H1 (cell line): ENCODE measurements around the gene SARS2. TPM values are rescaled to one million over a fixed set of nuclear protein-coding genes. Genes with fewer than 3 reads are reported as not detected.

ENCODE experiments used
- CBX8 ChIP-seq: fragments of 300-800, 300-1000 bp; sonication (generic); IDR thresholded peaks from 2 replicates; pipeline ENCODE4 v1.7.1; 2016; ENCODE audit warnings: low read depth, low read length, borderline replicate concordance
- CREB1 ChIP-seq: IDR thresholded peaks from 2 replicates; pipeline ENCODE4 v1.6.1; 2012; ENCODE audit warnings: inconsistent platforms
- CTCF ChIP-seq, 3 experiments: IDR thresholded peaks; 1 replicate in 2 of 3; 2 replicates in 1 of 3; pipeline versions ENCODE4 v1.5.1 to v1.6.1; 2011; ENCODE audit warnings: low read length in 3 of 3, mild to moderate bottlenecking in 3 of 3, inconsistent platforms in 2 of 3, low read depth in 1 of 3, moderate library complexity in 1 of 3; ENCODE audit not compliant: insufficient read depth in 1 of 3; ENCODE audit errors: control extremely low read depth in 1 of 3
- EP300 ChIP-seq, 2 experiments: IDR thresholded peaks; 1 replicate in 1 of 2; 2 replicates in 1 of 2; pipeline ENCODE4 v1.6.1; 2011 to 2012; ENCODE audit warnings: low read depth in 2 of 2, low read length in 2 of 2, mild to moderate bottlenecking in 2 of 2, borderline replicate concordance in 1 of 2, inconsistent platforms in 1 of 2, moderate library complexity in 1 of 2
- FOSL1 ChIP-seq: IDR thresholded peaks from 2 replicates; pipeline ENCODE4 v1.6.1; 2011; ENCODE audit warnings: mild to moderate bottlenecking, low read depth, low read length, moderate library complexity; ENCODE audit not compliant: insufficient read depth
- HDAC2 ChIP-seq, 2 experiments: fragments of 300-600 bp in 1 of 2; sonication (generic) in 1 of 2; IDR thresholded peaks; 2 replicates each; pipeline ENCODE4 v1.6.1; 2011 to 2012; ENCODE audit warnings: low read depth in 2 of 2, low read length in 2 of 2, mild to moderate bottlenecking in 2 of 2, moderate library complexity in 2 of 2, borderline replicate concordance in 1 of 2, inconsistent platforms in 1 of 2
- PHF8 ChIP-seq: fragments of 200-600 bp; sonication (generic); conservative IDR thresholded peaks from 2 replicates; pipeline ENCODE4 v1.7.1; 2012; ENCODE audit warnings: low read depth, mild to moderate bottlenecking, inconsistent platforms, low read length, moderate library complexity
- POU5F1 ChIP-seq: IDR thresholded peaks from 2 replicates; pipeline ENCODE4 v1.6.1; 2011; ENCODE audit warnings: low read depth, mild to moderate bottlenecking, low read length, moderate library complexity
- SP1 ChIP-seq: IDR thresholded peaks from 2 replicates; pipeline ENCODE4 v1.6.1; 2011; ENCODE audit warnings: low read depth, low read length
- YY1 ChIP-seq: IDR thresholded peaks from 2 replicates; pipeline ENCODE4 v1.6.1; 2011; ENCODE audit warnings: low read depth, mild to moderate bottlenecking, low read length
- polyA plus RNA-seq, 7 experiments: library from polyadenylated mRNA; depleted of rRNA in 3 of 7; stranded (reverse) in 5 of 7; unstranded in 2 of 7; fragments of >200 nt in 5 of 7; fragments of 200-250 nt in 2 of 7; gene quantifications; 1 replicate in 5 of 7; 2 replicates in 1 of 7; 4 replicates in 1 of 7; pipeline versions ENCODE4 v1.2.1 to v1.2.3, GENCODE V29; 2011 to 2013; ENCODE audit warnings: missing spikeins in 2 of 7, mixed read lengths in 2 of 7
- total RNA-seq: library from RNA; stranded (reverse); fragmentation: NEBNext Ultra II Directional; extraction: Animal tissue kit (Norgen Biotek cat#: 25700); gene quantifications from 2 replicates; pipeline ENCODE4 v1.2.1, GENCODE V29; 2021

The SARS2 gene
- total and polyA plus RNA-seq, 2 of the 8 experiments (the other 6 are each of a cell fraction or from before 2014, with no cell fraction given) = 68.0 to 102 TPM

- TF ChIP-seq CTCF (IDR thresholded peaks at IDR 0.05; ENCODE audit: control extremely low read depth in 1 of 3, insufficient read depth in 1 of 3, low read depth in 1 of 3, low read length in 3 of 3) = no peak
- TF ChIP-seq CBX8 = no peak
- no peak for TF ChIP-seq POU5F1
- peak in 1 of 2 experiments; percentile 92; a peak in 1 of 4 replicates for TF ChIP-seq HDAC2 (IDR thresholded peaks at IDR 0.05; ENCODE audit: borderline replicate concordance in 1 of 2, low read depth in 2 of 2, low read length in 2 of 2)
- peak; percentile 93 for TF ChIP-seq SP1
- no peak for TF ChIP-seq PHF8
- no peak for TF ChIP-seq FOSL1
- TF ChIP-seq EP300 (IDR thresholded peaks at IDR 0.05; ENCODE audit: borderline replicate concordance in 1 of 2, low read depth in 2 of 2, low read length in 2 of 2) = no peak
- TF ChIP-seq CREB1 = peak; percentile 89
- TF ChIP-seq YY1 = no peak
Measured at GRCh38 chr19:38930776-38931520, 385 bp upstream of the SARS2 start, which contains the start of gene MRPS12 (continued).
